ENCODE data around the gene HIPK3. TPM values are rescaled to one million over a fixed set of nuclear protein-coding genes. Genes with fewer than 3 reads are reported as not detected.

The HIPK3 gene
- total RNA-seq, 1 donor from 2014 or later: 478 TPM

DNA sequence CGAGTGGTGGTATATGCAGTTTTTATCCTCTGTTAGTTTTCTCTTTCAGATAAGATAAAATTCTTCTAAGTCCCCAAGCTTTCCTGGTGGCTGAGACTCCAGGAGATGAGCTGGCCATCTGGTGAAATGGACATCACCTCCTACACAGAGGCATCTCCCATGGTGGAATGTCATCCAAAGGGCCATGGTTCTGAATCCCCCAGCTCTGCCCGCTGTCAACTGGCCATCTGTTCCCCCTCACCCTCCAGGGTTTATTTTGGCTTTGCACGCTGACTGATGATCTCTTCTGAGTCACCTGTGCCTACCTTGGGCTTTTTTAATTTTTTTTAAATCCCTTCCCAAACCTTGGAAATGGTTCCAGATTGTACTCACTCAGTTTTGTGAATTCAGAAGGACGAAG, 142.2 kb downstream of the HIPK3 start:
- no peak overlapping the region for H3K4me3 ChIP-seq (ENCODE audit: low read length in 3 of 3)
- no peaks in the 10 kb centered on the region for H3K9me3 ChIP-seq (ENCODE audit: control insufficient read depth in 3 of 3, low read length in 3 of 3)
- no peaks in the 10 kb centered on the region for H3K36me3 ChIP-seq (ENCODE audit: control insufficient read depth in 3 of 3, insufficient read depth in 3 of 3, low read length in 3 of 3)
- H3K27me3 ChIP-seq (ENCODE audit: control insufficient read depth in 3 of 3, insufficient read depth in 3 of 3, low read length in 3 of 3): peaks cover 0 to 5% (median 2%) of the 10 kb centered on the region in 3 donors
- no peaks in the 10 kb centered on the region for H3K4me1 ChIP-seq (ENCODE audit: control insufficient read depth in 3 of 3, insufficient read depth in 3 of 3, low read length in 3 of 3)
- H3K27ac ChIP-seq (ENCODE audit: low read depth, low read length): no peak overlapping the region
- no peak overlapping the region for H3K9ac ChIP-seq (ENCODE audit: low read depth in 1 of 3, low read length in 3 of 3)

- Histone ChIP-seq H3K27me3 (ENCODE audit: control insufficient read depth in 3 of 3, insufficient read depth in 3 of 3, low read length in 3 of 3) (peaks cover 2 to 3% (median 3%) of the 10 kb centered on the region in 3 donors), H3K4me3 (ENCODE audit: low read length in 3 of 3) (no peak overlapping the region), H3K27ac (ENCODE audit: low read depth, low read length) (no peak overlapping the region), H3K4me1 (ENCODE audit: control insufficient read depth in 3 of 3, insufficient read depth in 3 of 3, low read length in 3 of 3) (no peaks in the 10 kb centered on the region), H3K36me3 (ENCODE audit: control insufficient read depth in 3 of 3, insufficient read depth in 3 of 3, low read length in 3 of 3) (no peaks in the 10 kb centered on the region), H3K9me3 (ENCODE audit: control insufficient read depth in 3 of 3, low read length in 3 of 3) (no peaks in the 10 kb centered on the region), H3K9ac (ENCODE audit: low read depth in 1 of 3, low read length in 3 of 3) (no peak overlapping the region)
Observed at GRCh38 chr11:33402066-33402465, 144.9 kb downstream of the HIPK3 start.

DNA sequence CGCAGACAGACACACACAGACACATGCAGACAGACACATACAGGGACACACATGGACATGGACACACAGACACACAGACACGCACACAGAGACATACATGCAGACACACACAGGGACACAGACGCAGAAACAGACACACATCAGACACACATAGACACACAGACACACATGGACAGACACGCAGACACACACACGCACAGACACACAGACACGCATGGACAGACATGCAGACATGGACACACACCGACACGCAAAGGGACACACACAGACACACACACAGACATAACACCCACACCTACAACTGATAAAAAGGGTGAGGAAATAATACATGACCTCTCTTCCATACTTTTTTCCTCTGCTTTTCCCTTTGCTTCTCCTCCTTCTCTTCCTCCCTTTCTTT, 146.2 kb downstream of the HIPK3 start:
- H3K4me3 ChIP-seq (ENCODE audit: low read length in 3 of 3): no peak overlapping the region
- H3K27ac ChIP-seq (ENCODE audit: low read depth, low read length): no peak overlapping the region
- no peaks in the 10 kb centered on the region for H3K9me3 ChIP-seq (ENCODE audit: control insufficient read depth in 3 of 3, low read length in 3 of 3)
- H3K27me3 ChIP-seq (ENCODE audit: control insufficient read depth in 3 of 3, insufficient read depth in 3 of 3, low read length in 3 of 3): peaks cover 2 to 3% (median 3%) of the 10 kb centered on the region in 3 donors
- no peak overlapping the region for H3K9ac ChIP-seq (ENCODE audit: low read depth in 1 of 3, low read length in 3 of 3)
- no peaks in the 10 kb centered on the region for H3K4me1 ChIP-seq (ENCODE audit: control insufficient read depth in 3 of 3, insufficient read depth in 3 of 3, low read length in 3 of 3)
- no peaks in the 10 kb centered on the region for H3K36me3 ChIP-seq (ENCODE audit: control insufficient read depth in 3 of 3, insufficient read depth in 3 of 3, low read length in 3 of 3)

GRCh38 chr11:33405834-33406602, 148.8 kb downstream of the HIPK3 start:
- no peak overlapping the region for H3K27ac ChIP-seq (ENCODE audit: low read depth, low read length)
- H3K27me3 ChIP-seq (ENCODE audit: control insufficient read depth in 3 of 3, insufficient read depth in 3 of 3, low read length in 3 of 3): peaks cover 3 to 4% (median 3%) of the 10 kb centered on the region in 3 donors
- H3K4me1 ChIP-seq (ENCODE audit: control insufficient read depth in 3 of 3, insufficient read depth in 3 of 3, low read length in 3 of 3): no peaks in the 10 kb centered on the region
- no peak overlapping the region for H3K9ac ChIP-seq (ENCODE audit: low read depth in 1 of 3, low read length in 3 of 3)
- H3K4me3 ChIP-seq (ENCODE audit: low read length in 3 of 3): no peak overlapping the region
- H3K9me3 ChIP-seq (ENCODE audit: control insufficient read depth in 3 of 3, low read length in 3 of 3): no peaks in the 10 kb centered on the region
- no peaks in the 10 kb centered on the region for H3K36me3 ChIP-seq (ENCODE audit: control insufficient read depth in 3 of 3, insufficient read depth in 3 of 3, low read length in 3 of 3)

Other genes with a start within 250 kb of the HIPK3 start
- gene DEPDC7, start 241.5 kb upstream of the HIPK3 start, total RNA-seq: 9.9 TPM
- 11.5 TPM for gene TCP11L1, start 217.8 kb upstream of the HIPK3 start, total RNA-seq
- gene CSTF3, start 95.9 kb upstream of the HIPK3 start, total RNA-seq: 50.6 TPM
- 0.52 TPM for gene KIAA1549L, start 118.7 kb downstream of the HIPK3 start, total RNA-seq

All from skeletal muscle tissue (tissue), 4 donors.